ENCODE measurements around the gene MICAL1.

The MICAL1 gene

DNA sequence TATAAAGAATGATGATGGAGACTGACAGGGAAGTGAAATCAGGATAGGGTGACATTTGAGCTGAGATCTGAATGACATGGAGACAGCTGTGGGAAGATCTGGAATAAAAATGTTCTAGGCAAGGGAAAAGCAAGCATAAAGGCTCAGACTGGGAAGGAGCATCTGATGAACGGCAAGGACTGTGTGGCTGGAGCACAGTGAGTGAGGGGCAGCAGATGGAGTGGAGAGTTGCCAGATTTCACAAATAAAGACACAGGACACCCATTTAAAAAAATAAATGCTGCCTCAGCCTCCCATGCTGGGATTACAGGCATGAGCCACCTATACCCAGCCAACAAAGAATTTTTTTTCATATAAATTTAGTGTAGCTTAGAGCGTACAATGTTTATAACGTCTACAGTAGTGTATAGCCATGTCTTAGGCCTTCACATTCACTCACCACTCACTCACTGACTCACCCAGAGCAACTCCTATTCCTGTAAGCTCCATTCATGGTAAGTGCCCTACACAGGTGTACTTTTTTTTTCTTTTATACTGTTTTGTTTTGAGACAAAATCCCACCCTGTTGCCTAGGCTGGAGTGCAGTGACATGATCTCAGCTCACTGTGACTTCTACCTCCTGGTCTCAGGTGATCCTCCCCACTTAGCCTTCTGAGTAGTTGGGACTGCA, 29.8 kb upstream of the MICAL1 start:
- no peak for DNase-seq (ENCODE audit: extremely low read depth, insufficient read length)
- H3K27me3 ChIP-seq (replicated peaks; ENCODE audit: control insufficient read depth, insufficient read depth, low read length), result no peaks in the 10 kb centered on the region; the same call in 1 of the 2 replicates
- H3K36me3 ChIP-seq (ENCODE audit: control insufficient read depth, insufficient read depth, low read length), result no peaks in the 10 kb centered on the region
- no peak overlapping the region for H3K4me3 ChIP-seq (replicated peaks; ENCODE audit: low read depth, low read length)
- TF ChIP-seq, protein P1, sequence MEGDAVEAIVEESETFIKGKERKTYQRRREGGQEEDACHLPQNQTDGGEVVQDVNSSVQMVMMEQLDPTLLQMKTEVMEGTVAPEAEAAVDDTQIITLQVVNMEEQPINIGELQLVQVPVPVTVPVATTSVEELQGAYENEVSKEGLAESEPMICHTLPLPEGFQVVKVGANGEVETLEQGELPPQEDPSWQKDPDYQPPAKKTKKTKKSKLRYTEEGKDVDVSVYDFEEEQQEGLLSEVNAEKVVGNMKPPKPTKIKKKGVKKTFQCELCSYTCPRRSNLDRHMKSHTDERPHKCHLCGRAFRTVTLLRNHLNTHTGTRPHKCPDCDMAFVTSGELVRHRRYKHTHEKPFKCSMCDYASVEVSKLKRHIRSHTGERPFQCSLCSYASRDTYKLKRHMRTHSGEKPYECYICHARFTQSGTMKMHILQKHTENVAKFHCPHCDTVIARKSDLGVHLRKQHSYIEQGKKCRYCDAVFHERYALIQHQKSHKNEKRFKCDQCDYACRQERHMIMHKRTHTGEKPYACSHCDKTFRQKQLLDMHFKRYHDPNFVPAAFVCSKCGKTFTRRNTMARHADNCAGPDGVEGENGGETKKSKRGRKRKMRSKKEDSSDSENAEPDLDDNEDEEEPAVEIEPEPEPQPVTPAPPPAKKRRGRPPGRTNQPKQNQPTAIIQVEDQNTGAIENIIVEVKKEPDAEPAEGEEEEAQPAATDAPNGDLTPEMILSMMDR (IDR thresholded peaks at IDR 0.05; ENCODE audit: insufficient read depth, low read length, poor library complexity, severe bottlenecking), result no peak

- H3K27me3 ChIP-seq (replicated peaks; ENCODE audit: control insufficient read depth, insufficient read depth, low read length), result no peaks in the 10 kb centered on the region; the same call in 1 of the 2 replicates
- TF ChIP-seq, protein P1 (IDR thresholded peaks at IDR 0.05; ENCODE audit: insufficient read depth, low read length, poor library complexity, severe bottlenecking), result no peak
- DNase-seq (ENCODE audit: extremely low read depth, insufficient read length), result no peak
- H3K4me3 ChIP-seq (replicated peaks; ENCODE audit: low read depth, low read length), result no peak overlapping the region
- no peaks in the 10 kb centered on the region for H3K36me3 ChIP-seq (ENCODE audit: control insufficient read depth, insufficient read depth, low read length)
These were observed 28.6 kb upstream of the MICAL1 start for GRCh38 chr6:109484122-109484521.

DNA sequence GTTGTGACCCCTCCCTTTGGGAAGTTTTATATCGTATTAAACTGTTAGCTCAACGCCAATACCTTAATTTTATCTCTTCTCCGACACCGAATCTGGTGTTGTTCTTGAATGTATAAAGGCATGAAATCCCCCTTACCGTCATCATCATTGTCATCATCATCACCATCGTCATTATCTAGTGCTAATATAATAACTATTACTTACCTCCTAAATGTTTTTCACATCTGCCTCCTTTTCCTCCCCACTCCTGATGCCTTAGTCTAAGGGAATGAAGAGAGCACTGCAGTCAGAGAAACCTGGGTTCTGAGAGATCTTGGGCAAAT, 28.1 kb upstream of the MICAL1 start:
- H3K4me3 ChIP-seq (replicated peaks; ENCODE audit: low read depth, low read length), result peak overlapping the region; percentile 56

DNA sequence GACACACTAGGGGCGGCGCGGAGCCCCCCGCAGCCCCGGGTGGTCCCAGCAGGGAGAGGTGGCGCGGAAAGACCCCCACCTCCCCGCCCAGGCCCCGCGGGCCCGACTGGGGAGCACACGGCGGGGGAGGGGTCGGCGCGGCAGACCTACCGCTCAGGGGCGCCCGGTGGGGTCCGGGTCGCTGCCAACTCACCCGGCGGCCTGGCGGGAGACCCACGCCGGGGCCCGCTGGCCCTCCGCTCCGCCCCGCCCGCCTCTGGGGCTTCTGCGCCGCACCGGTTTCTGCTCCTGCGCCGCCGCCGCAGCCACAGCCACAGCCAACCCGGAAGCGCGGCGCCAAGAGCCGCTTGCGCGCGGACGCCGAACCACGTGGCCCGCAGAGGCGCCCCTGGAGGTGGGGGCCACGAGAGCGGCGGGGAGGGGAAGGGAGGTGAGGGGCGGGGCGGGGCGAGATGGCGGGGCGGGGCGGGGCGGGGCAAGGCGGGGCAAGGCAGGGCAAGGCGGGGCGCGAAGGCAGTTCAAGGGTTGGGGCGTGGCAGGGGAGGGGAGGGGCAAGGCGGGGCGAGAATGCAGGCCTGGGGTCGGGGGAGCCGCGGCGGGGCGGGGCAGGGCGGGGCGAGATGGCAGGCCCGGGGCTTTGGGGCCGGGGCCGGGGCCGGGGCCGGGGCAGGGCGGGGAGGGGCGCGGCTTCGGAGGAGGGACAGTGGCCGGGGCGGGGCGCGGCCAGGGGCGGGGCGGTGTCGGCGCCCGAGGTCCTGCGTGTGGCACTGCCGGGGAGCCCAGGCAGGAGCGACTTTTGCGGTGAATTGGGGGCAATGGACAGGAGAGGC, 27.5 kb upstream of the MICAL1 start, which contains the start of gene ZBTB24:
ZBTB24 (minus strand) TSS at position 315 of the 830 bp plus-strand sequence. CDS start 1,193 bp downstream, outside the sequence.
- no peaks in the 10 kb centered on the region for H3K36me3 ChIP-seq (ENCODE audit: control insufficient read depth, insufficient read depth, low read length)
- TF ChIP-seq, protein P1 (IDR thresholded peaks at IDR 0.05; ENCODE audit: insufficient read depth, low read length, poor library complexity, severe bottlenecking), result no peak
- H3K4me3 ChIP-seq (replicated peaks; ENCODE audit: low read depth, low read length), result peak within 1 kb of the TSS; percentile 91
- H3K27me3 ChIP-seq (replicated peaks; ENCODE audit: control insufficient read depth, insufficient read depth, low read length), result no peaks in the 10 kb centered on the region; the same call in 1 of the 2 replicates
- DNase-seq (ENCODE audit: extremely low read depth, insufficient read length), result peak; percentile 90

More for the DNA sequence above, 28.1 kb upstream of the MICAL1 start:
- no peaks in the 10 kb centered on the region; the same call in 1 of the 2 replicates for H3K27me3 ChIP-seq (replicated peaks; ENCODE audit: control insufficient read depth, insufficient read depth, low read length)
- no peaks in the 10 kb centered on the region for H3K36me3 ChIP-seq (ENCODE audit: control insufficient read depth, insufficient read depth, low read length)
- no peak for DNase-seq (ENCODE audit: extremely low read depth, insufficient read length)
- TF ChIP-seq, protein P1 (IDR thresholded peaks at IDR 0.05; ENCODE audit: insufficient read depth, low read length, poor library complexity, severe bottlenecking), result no peak

DNA sequence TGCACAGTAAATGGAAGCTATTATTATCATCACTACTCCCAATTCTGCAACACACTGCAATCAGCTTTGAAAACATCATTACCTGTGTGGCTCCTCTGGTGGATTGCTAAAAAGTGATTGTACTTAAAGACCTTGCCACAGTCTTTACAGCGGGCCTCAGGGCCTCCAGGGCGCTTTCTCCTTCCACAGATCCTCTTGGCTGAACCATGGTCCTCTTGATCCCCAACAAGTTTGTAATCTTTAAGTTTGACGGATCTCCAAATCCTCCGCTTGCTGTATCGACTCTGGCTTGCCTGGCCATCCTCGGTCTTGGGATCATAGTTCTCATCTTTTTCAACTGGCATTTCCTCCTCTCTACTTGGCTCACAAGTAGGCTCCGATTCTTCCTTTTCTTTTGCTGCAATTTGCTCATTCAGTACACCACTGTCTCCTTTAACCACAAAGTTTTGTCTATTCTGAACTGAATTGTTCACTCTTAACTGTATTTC, 25.5 kb upstream of the MICAL1 start:
- Histone ChIP-seq H3K36me3 (ENCODE audit: control insufficient read depth, insufficient read depth, low read length) (no peaks in the 10 kb centered on the region; the same call in 1 of the 2 replicates), H3K4me3 (replicated peaks; ENCODE audit: low read depth, low read length) (peak overlapping the region; percentile 45; the same call in 1 of the 2 replicates), H3K27me3 (replicated peaks; ENCODE audit: control insufficient read depth, insufficient read depth, low read length) (no peaks in the 10 kb centered on the region; the same call in 1 of the 2 replicates)
- TF ChIP-seq, protein P1 (IDR thresholded peaks at IDR 0.05; ENCODE audit: insufficient read depth, low read length, poor library complexity, severe bottlenecking), result no peak
- no peak for DNase-seq (ENCODE audit: extremely low read depth, insufficient read length)
